GM23338 (cell line): Measurements from ENCODE around the gene PBX3. TPM values are rescaled to one million over a fixed set of nuclear protein-coding genes. Genes with fewer than 3 reads are reported as not detected.

Experiments
- ATAC-seq: fragments of 200-7000 bp; cut with Tn5 transposase; 3 replicates; pipeline ENCODE4 v1.9.1; 2020
- DNase-seq: peaks from one replicate; pipeline ENCODE4 v3.0.0-alpha.2; 2015; ENCODE audit warnings: low spot score
- H2AFZ ChIP-seq: fragments of 200-600 bp; sonication (generic); 2 replicates; pipeline ENCODE4 v1.8.0; 2016; ENCODE audit warnings: antibody characterized with exemption, mild to moderate bottlenecking, moderate library complexity
- H3F3A ChIP-seq: fragments of 200-600 bp; sonication (generic); replicated peaks from 2 replicates; pipeline ENCODE4 v1.8.0; 2017; ENCODE audit warnings: antibody characterized with exemption, mixed run types, low read depth
- H3K27ac ChIP-seq: fragments of 200-600 bp; sonication (generic); 2 replicates; pipeline ENCODE4 v1.6.1; 2016; ENCODE audit warnings: low read depth
- H3K27me3 ChIP-seq: fragments of 200-600 bp; sonication (generic); 2 replicates; pipeline ENCODE4 v1.8.0; 2016; ENCODE audit warnings: mild to moderate bottlenecking, mixed run types, moderate library complexity; ENCODE audit not compliant: insufficient read depth
- H3K36me3 ChIP-seq: fragments of 200-600 bp; sonication (generic); 2 replicates; pipeline ENCODE4 v1.8.0; 2016; ENCODE audit warnings: mild to moderate bottlenecking; ENCODE audit not compliant: insufficient read depth
- H3K4me1 ChIP-seq: fragments of 200-600 bp; sonication (generic); 2 replicates; pipeline ENCODE4 v1.8.0; 2016; ENCODE audit warnings: mild to moderate bottlenecking, moderate library complexity; ENCODE audit not compliant: insufficient read depth
- H3K4me2 ChIP-seq: fragments of 200-600 bp; sonication (generic); 2 replicates; pipeline ENCODE4 v1.7.1; 2017; ENCODE audit warnings: mixed run types
- H3K4me3 ChIP-seq: fragments of 200-600 bp; sonication (generic); 2 replicates; pipeline ENCODE4 v1.6.1; 2016; ENCODE audit warnings: mixed run types
- H3K79me2 ChIP-seq: fragments of 200-600 bp; sonication (generic); replicated peaks from 2 replicates; pipeline ENCODE4 v1.8.0; 2017; ENCODE audit warnings: mild to moderate bottlenecking; ENCODE audit not compliant: insufficient read depth
- H3K9me2 ChIP-seq: fragments of 200-600 bp; sonication (generic); 2 replicates; pipeline ENCODE4 v1.8.0; 2017; ENCODE audit not compliant: insufficient read depth
- H4K20me1 ChIP-seq: fragments of 200-600 bp; sonication (generic); replicated peaks from 2 replicates; pipeline ENCODE4 v1.8.0; 2017; ENCODE audit warnings: mild to moderate bottlenecking; ENCODE audit not compliant: insufficient read depth
- H3K27ac Mint-ChIP-seq: 2 replicates; pipeline ENCODE4 v1.8.0; 2020; ENCODE audit warnings: inconsistent platforms, mild to moderate bottlenecking, moderate library complexity, mixed read lengths
- H3K27me3 Mint-ChIP-seq: 3 replicates; pipeline ENCODE4 v1.8.0; 2022; ENCODE audit warnings: low read depth, mild to moderate bottlenecking, moderate library complexity, mixed read lengths, inconsistent platforms; ENCODE audit not compliant: insufficient read depth, poor library complexity
- H3K36me3 Mint-ChIP-seq: 3 replicates; pipeline ENCODE4 v1.8.0; 2021; ENCODE audit warnings: low read depth, mild to moderate bottlenecking, inconsistent platforms, moderate library complexity, mixed read lengths
- H3K4me1 Mint-ChIP-seq: 3 replicates; pipeline ENCODE4 v1.8.0; 2020; ENCODE audit warnings: mild to moderate bottlenecking, inconsistent platforms, mixed read lengths
- H3K4me3 Mint-ChIP-seq: 3 replicates; pipeline ENCODE4 v1.8.0; 2021; ENCODE audit warnings: moderate library complexity, mild to moderate bottlenecking, inconsistent platforms, mixed read lengths
- H3K9me3 Mint-ChIP-seq: 3 replicates; pipeline ENCODE4 v1.8.0; 2020; ENCODE audit warnings: moderate library complexity, mild to moderate bottlenecking, inconsistent platforms, mixed read lengths
- CREB1 ChIP-seq: fragments of 250-450 bp; sonication (Bioruptor Pico); IDR thresholded peaks from 2 replicates; pipeline ENCODE4 v1.5.0; 2020; ENCODE audit warnings: low read depth, mild to moderate bottlenecking, moderate library complexity
- EZH2 ChIP-seq: fragments of 200-600 bp; sonication (generic); IDR thresholded peaks from one replicate; pipeline ENCODE4 v1.8.0; 2017; ENCODE audit warnings: antibody characterized with exemption, mild to moderate bottlenecking, low read depth; ENCODE audit not compliant: unreplicated experiment
- EZH2phosphoT487 ChIP-seq: fragments of 200-600 bp; sonication (generic); IDR thresholded peaks from one replicate; pipeline ENCODE4 v1.8.1; 2018; ENCODE audit warnings: antibody characterized with exemption; ENCODE audit not compliant: unreplicated experiment
- JUNB ChIP-seq: IDR thresholded peaks from one replicate; pipeline ENCODE4 v1.6.1; 2016; ENCODE audit warnings: antibody characterized with exemption; ENCODE audit not compliant: unreplicated experiment
- NANOG ChIP-seq: IDR thresholded peaks from 2 replicates; pipeline ENCODE4 v1.6.1; 2016; ENCODE audit warnings: antibody characterized with exemption, borderline replicate concordance
- POLR2AphosphoS5 ChIP-seq: IDR thresholded peaks from 2 replicates; pipeline ENCODE4 v1.6.1; 2016; ENCODE audit warnings: antibody characterized with exemption, low read depth
- STAT1 ChIP-seq: IDR thresholded peaks from one replicate; pipeline ENCODE4 v1.6.1; 2016; ENCODE audit warnings: antibody characterized with exemption; ENCODE audit not compliant: unreplicated experiment
- ZNF114 ChIP-seq: fragments of 250-450 bp; sonication (Bioruptor Pico); IDR thresholded peaks from 2 replicates; pipeline ENCODE4 v1.5.0; 2020; ENCODE audit warnings: mild to moderate bottlenecking, moderate library complexity
- ZNF331 ChIP-seq: fragments of 250-450 bp; sonication (Bioruptor Pico); IDR thresholded peaks from 2 replicates; pipeline ENCODE4 v1.5.0; 2020; ENCODE audit warnings: low read depth, mild to moderate bottlenecking, moderate library complexity
- polyA plus RNA-seq: library from polyadenylated mRNA; unstranded; fragments of >200 nt; fragmentation: Nextera tagmentation; extraction: Ambion mirVana; gene quantifications from 2 replicates; pipeline ENCODE4 v1.2.1, GENCODE V29; 2016
- total RNA-seq: library from RNA; depleted of rRNA; stranded (reverse); fragments of >200 nt; shearing (Covaris generic); gene quantifications from 2 replicates; pipeline ENCODE4 v1.2.3, GENCODE V29; 2014
- TF ChIP-seq, protein P1 (sequence below): IDR thresholded peaks from one replicate; pipeline ENCODE4 v1.6.1; 2018; ENCODE audit warnings: antibody characterized with exemption; ENCODE audit not compliant: unreplicated experiment
- TF ChIP-seq, protein P2 (sequence below), 2 experiments: fragments of 200-600 bp in 1 of 2; sonication (generic) in 1 of 2; conservative IDR thresholded peaks; 2 replicates each; pipeline versions ENCODE4 v1.5.1 to v1.6.1; 2016 to 2017; ENCODE audit warnings: antibody characterized with exemption in 2 of 2, low read depth in 2 of 2, mild to moderate bottlenecking in 2 of 2, moderate library complexity in 1 of 2
- TF ChIP-seq, protein P3 (sequence below): fragments of 250-450 bp; sonication (Bioruptor Pico); IDR thresholded peaks from 2 replicates; pipeline ENCODE4 v1.5.0; 2020; ENCODE audit warnings: mild to moderate bottlenecking, moderate library complexity
- TF ChIP-seq, protein P4 (sequence below): IDR thresholded peaks from 2 replicates; pipeline ENCODE4 v1.6.1; 2016; ENCODE audit warnings: antibody characterized with exemption

PBX3 gene
- total and polyA plus RNA-seq, 2 experiments from 2014 or later: 28.9 to 50.5 TPM

DNA sequence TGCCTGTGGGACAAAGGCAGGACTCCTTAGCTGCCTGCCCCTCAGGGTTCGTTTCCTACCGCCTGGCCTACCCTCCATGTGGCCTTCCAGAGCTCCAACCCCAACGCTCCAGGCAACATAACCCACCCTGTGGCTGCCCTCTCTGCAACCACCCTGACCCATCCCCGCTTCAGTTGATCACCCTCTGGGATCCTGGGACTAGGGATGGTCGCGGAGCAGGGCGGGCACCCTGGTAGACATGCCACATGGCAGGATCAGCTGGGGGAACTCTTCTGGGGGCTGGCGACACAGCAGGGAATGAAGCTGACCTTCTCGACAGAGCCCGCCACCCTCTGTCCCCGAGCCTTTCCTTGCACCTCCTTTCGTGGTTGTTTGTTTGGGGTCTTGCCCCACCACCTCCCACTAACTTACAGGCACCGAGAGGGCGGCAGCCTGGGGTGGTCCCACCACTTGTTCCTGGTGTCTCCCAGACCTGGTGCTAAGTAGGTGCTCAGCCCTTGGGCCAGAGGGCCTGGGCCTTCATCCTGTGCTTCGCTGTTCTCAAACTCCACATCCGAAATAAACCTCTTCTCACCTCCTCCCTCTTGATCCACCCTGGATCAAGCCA is 243.1 kb downstream of the PBX3 start:
- H3K9me3 Mint-ChIP-seq: no peaks in the 10 kb centered on the region
- no peak overlapping the region for H3K4me2 ChIP-seq
- H3K4me3 Mint-ChIP-seq: no peak overlapping the region
- H3K79me2 ChIP-seq: no peaks in the 10 kb centered on the region
- no peaks in the 10 kb centered on the region for H3K27me3 ChIP-seq
- H3K36me3 ChIP-seq: no peaks in the 10 kb centered on the region
- H4K20me1 ChIP-seq: no peaks in the 10 kb centered on the region
- no peaks in the 10 kb centered on the region for H3K36me3 Mint-ChIP-seq
- H3K4me3 ChIP-seq: no peak overlapping the region
- TF ChIP-seq, protein P1, sequence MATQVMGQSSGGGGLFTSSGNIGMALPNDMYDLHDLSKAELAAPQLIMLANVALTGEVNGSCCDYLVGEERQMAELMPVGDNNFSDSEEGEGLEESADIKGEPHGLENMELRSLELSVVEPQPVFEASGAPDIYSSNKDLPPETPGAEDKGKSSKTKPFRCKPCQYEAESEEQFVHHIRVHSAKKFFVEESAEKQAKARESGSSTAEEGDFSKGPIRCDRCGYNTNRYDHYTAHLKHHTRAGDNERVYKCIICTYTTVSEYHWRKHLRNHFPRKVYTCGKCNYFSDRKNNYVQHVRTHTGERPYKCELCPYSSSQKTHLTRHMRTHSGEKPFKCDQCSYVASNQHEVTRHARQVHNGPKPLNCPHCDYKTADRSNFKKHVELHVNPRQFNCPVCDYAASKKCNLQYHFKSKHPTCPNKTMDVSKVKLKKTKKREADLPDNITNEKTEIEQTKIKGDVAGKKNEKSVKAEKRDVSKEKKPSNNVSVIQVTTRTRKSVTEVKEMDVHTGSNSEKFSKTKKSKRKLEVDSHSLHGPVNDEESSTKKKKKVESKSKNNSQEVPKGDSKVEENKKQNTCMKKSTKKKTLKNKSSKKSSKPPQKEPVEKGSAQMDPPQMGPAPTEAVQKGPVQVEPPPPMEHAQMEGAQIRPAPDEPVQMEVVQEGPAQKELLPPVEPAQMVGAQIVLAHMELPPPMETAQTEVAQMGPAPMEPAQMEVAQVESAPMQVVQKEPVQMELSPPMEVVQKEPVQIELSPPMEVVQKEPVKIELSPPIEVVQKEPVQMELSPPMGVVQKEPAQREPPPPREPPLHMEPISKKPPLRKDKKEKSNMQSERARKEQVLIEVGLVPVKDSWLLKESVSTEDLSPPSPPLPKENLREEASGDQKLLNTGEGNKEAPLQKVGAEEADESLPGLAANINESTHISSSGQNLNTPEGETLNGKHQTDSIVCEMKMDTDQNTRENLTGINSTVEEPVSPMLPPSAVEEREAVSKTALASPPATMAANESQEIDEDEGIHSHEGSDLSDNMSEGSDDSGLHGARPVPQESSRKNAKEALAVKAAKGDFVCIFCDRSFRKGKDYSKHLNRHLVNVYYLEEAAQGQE: no peak
- TF ChIP-seq CREB1 (CRISPR knock-in tag): no peak
- no peak for TF ChIP-seq ZNF114 (CRISPR knock-in tag)
- TF ChIP-seq, protein P2, sequence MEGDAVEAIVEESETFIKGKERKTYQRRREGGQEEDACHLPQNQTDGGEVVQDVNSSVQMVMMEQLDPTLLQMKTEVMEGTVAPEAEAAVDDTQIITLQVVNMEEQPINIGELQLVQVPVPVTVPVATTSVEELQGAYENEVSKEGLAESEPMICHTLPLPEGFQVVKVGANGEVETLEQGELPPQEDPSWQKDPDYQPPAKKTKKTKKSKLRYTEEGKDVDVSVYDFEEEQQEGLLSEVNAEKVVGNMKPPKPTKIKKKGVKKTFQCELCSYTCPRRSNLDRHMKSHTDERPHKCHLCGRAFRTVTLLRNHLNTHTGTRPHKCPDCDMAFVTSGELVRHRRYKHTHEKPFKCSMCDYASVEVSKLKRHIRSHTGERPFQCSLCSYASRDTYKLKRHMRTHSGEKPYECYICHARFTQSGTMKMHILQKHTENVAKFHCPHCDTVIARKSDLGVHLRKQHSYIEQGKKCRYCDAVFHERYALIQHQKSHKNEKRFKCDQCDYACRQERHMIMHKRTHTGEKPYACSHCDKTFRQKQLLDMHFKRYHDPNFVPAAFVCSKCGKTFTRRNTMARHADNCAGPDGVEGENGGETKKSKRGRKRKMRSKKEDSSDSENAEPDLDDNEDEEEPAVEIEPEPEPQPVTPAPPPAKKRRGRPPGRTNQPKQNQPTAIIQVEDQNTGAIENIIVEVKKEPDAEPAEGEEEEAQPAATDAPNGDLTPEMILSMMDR (conservative IDR thresholded peaks at IDR 0.05; ENCODE audit: low read depth in 2 of 2): no peak
- TF ChIP-seq EZH2: no peak
- no peak for TF ChIP-seq JUNB
- TF ChIP-seq, protein P3, sequence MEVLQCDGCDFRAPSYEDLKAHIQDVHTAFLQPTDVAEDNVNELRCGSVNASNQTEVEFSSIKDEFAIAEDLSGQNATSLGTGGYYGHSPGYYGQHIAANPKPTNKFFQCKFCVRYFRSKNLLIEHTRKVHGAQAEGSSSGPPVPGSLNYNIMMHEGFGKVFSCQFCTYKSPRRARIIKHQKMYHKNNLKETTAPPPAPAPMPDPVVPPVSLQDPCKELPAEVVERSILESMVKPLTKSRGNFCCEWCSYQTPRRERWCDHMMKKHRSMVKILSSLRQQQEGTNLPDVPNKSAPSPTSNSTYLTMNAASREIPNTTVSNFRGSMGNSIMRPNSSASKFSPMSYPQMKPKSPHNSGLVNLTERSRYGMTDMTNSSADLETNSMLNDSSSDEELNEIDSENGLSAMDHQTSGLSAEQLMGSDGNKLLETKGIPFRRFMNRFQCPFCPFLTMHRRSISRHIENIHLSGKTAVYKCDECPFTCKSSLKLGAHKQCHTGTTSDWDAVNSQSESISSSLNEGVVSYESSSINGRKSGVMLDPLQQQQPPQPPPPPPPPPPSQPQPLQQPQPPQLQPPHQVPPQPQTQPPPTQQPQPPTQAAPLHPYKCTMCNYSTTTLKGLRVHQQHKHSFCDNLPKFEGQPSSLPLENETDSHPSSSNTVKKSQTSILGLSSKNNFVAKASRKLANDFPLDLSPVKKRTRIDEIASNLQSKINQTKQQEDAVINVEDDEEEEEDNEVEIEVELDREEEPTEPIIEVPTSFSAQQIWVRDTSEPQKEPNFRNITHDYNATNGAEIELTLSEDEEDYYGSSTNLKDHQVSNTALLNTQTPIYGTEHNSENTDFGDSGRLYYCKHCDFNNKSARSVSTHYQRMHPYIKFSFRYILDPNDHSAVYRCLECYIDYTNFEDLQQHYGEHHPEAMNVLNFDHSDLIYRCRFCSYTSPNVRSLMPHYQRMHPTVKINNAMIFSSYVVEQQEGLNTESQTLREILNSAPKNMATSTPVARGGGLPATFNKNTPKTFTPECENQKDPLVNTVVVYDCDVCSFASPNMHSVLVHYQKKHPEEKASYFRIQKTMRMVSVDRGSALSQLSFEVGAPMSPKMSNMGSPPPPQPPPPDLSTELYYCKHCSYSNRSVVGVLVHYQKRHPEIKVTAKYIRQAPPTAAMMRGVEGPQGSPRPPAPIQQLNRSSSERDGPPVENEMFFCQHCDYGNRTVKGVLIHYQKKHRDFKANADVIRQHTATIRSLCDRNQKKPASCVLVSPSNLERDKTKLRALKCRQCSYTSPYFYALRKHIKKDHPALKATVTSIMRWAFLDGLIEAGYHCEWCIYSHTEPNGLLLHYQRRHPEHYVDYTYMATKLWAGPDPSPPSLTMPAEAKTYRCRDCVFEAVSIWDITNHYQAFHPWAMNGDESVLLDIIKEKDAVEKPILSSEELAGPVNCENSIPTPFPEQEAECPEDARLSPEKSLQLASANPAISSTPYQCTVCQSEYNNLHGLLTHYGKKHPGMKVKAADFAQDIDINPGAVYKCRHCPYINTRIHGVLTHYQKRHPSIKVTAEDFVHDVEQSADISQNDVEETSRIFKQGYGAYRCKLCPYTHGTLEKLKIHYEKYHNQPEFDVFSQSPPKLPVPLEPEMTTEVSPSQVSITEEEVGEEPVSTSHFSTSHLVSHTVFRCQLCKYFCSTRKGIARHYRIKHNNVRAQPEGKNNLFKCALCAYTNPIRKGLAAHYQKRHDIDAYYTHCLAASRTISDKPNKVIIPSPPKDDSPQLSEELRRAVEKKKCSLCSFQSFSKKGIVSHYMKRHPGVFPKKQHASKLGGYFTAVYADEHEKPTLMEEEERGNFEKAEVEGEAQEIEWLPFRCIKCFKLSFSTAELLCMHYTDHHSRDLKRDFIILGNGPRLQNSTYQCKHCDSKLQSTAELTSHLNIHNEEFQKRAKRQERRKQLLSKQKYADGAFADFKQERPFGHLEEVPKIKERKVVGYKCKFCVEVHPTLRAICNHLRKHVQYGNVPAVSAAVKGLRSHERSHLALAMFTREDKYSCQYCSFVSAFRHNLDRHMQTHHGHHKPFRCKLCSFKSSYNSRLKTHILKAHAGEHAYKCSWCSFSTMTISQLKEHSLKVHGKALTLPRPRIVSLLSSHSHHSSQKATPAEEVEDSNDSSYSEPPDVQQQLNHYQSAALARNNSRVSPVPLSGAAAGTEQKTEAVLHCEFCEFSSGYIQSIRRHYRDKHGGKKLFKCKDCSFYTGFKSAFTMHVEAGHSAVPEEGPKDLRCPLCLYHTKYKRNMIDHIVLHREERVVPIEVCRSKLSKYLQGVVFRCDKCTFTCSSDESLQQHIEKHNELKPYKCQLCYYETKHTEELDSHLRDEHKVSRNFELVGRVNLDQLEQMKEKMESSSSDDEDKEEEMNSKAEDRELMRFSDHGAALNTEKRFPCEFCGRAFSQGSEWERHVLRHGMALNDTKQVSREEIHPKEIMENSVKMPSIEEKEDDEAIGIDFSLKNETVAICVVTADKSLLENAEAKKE (CRISPR knock-in tag): no peak
- no peak for TF ChIP-seq NANOG
- no peak for TF ChIP-seq POLR2AphosphoS5
- TF ChIP-seq EZH2phosphoT487: no peak
- TF ChIP-seq, protein P4, sequence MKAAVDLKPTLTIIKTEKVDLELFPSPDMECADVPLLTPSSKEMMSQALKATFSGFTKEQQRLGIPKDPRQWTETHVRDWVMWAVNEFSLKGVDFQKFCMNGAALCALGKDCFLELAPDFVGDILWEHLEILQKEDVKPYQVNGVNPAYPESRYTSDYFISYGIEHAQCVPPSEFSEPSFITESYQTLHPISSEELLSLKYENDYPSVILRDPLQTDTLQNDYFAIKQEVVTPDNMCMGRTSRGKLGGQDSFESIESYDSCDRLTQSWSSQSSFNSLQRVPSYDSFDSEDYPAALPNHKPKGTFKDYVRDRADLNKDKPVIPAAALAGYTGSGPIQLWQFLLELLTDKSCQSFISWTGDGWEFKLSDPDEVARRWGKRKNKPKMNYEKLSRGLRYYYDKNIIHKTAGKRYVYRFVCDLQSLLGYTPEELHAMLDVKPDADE: no peak
- no peak for TF ChIP-seq STAT1
- TF ChIP-seq ZNF331 (CRISPR knock-in tag): no peak
- peaks cover 2% of the 10 kb centered on the region; the same call in 1 of the 3 replicates for H3K4me1 Mint-ChIP-seq
- DNase-seq: no peak
- H3K27ac Mint-ChIP-seq: no peak overlapping the region
- peaks cover 2% of the 10 kb centered on the region; the same call in 1 of the 2 replicates for H3K9me2 ChIP-seq
- H2AFZ ChIP-seq: 0 out of 2 replicates have a peak overlapping the region, but pooled peaks have one; percentile 14
- no peak overlapping the region for H3K27ac ChIP-seq
- H3F3A ChIP-seq: no peaks in the 10 kb centered on the region
- H3K27me3 Mint-ChIP-seq: peaks cover 6% of the 10 kb centered on the region
- ATAC-seq: no peak
- no peaks in the 10 kb centered on the region for H3K4me1 ChIP-seq
